Fibroblast of the conjunctiva (primary cell): ENCODE results near the gene COX20.
"Not testable (repeated sequence)": the region's sequence is repeated elsewhere in the genome, so short reads cannot be mapped to it uniquely, and the experiment has no call there.

Experiments used
- DNase-seq: peaks from one replicate; pipeline ENCODE4 v3.0.0-alpha.2; 2010; ENCODE audit warnings: low read depth

COX20 gene

DNA sequence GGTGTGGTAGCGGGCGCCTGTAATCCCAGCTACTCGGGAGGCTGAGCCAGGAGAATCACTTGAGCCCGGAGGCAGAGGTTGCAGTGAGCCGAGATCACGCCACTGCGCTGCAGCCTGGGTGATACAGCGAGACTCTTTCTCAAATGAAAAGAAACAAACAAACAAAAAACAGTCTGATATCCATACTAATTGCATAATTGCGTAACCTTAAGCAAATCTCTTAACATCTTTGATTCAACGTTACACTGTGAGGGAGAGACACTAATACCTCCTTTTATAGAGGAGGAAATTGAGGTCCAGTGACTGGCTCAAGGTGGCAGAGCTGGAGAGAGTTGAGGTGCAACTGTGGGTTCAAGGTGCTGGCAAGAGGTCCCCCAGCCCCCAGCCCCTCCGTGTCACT, 12.6 kb upstream of the COX20 start:
- DNase-seq: no peak

DNA sequence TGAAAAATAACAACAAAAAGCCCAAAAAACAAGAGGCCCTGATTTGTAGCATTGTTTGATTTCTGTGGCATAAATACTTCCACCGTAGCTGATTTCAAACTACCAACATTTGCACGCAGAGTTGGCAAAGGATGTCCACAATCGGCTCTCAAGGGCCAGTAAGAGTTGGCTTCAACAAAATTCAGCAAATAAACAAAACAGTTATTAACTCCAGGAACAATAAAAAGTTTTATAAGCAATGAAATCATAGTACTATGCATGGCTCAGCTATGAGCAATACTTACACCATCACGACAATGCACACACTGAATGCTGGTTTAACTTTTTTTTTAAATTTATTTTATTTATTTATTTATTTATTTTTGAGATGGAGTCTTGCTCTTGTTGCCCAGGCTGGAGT, 8.7 kb upstream of the COX20 start:
- no peak for DNase-seq

DNA sequence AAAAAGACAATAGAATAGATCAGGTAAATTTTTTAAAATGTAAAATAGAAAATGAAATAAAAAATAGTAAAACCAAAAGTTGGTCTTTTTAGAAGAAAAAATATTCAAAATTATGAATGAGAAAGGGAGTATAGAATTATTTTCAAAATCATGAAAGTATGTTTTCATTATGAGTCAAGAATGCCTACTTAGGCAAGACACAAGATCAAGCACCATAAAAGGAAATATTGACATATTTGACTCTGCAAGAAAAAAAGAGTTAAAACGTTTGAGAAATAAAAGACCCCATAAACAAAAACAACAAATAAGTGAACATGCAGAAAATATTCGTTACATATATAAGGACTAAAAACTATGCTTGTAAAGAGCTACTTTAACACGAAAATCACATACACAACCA, 4.8 kb upstream of the COX20 start:
- no peak for DNase-seq

GRCh38 chr1:244833260-244833659, 2.2 kb upstream of the COX20 start:
- DNase-seq: not testable (repeated sequence)

GRCh38 chr1:244833734-244834542, 1.5 kb upstream of the COX20 start:
- DNase-seq: peak; percentile 62

DNA sequence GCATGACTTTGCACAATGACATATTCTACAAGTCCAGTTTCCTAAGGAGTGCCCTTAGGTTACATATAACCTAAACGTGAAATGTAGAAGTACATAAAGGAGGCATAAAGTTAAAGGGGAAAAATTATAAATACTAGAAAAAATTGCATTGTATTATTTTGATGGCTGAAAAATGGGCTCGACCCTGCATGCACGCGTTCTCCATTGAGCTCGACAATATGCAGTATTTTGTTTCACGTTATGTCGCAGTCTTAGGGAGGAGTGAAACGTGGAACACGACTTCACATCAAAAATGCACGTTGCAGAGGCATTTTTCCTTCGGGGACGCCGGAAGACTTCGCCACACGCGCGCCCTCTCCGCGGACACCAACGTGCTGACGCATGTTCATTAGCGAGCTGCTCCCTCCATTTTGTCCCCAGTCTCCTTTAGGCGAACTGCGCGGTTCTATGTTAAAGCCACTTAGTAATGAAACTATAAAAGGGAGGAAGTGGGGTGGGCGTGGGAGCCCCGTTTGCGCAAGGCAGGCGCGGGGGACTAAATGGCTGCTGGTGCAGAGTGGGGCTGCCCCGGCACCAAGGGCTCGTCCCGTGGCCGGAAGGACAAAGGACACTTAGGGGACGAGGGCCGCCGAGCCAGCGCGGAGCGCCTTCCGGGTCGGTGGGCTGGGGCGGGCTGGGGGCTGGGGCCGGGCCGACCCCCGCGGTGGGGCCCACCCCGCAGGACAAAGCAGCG, 749 bp upstream of the COX20 start:
- DNase-seq: peak; percentile 89

GRCh38 chr1:244836135-244836521, 670 bp downstream of the COX20 start:
- no peak for DNase-seq

DNA sequence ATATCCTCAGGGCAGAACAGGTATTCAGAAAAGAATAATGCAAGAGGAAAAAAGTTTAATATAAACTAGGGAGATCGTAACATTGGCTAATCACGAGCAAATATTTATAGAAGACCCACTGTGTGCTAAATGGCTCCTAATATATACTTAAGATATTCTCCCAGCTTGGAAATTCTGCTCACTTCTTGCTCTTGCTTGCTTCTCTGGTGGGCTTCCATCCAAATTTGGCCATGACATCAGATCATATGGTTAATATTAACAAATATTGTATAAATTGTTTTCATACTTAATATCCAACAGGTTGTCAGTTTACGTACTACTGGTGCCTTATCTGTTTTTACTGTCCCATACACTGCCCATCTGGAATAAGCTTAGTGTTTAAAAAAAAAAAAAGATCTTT, 1.1 kb downstream of the COX20 start:
- no peak for DNase-seq

GRCh38 chr1:244837597-244838258, 2.3 kb downstream of the COX20 start:
- DNase-seq: no peak

- DNase-seq: no peak
Measured at GRCh38 chr1:244839656-244840055, 4.2 kb downstream of the COX20 start.

DNA sequence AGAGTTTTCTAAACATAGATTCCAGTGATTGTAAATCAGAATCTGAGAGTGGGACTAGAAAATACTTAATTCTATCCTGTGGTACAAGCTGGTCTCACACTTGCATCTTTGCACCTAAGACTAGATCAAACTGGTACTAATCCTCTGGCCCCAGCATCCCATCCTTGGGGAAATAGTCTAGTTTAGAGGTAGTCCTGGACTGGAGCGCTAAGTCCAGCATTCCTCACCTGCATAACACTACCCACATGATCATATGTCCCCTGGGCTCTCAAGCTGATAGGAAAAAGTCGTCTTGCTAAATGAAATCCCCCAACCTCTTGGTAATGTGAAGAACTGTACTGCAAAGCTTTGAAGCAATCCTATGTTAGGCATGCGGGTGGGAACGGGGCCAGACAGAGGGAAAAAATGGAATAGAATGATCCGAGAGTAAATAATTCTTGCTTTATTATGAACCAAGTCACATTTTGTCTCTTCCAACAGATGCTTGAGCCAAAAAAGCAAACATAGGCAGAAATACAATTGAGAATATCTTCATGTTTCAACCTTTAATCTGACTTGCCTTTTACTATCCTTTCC, 4.8 kb downstream of the COX20 start:
- no peak for DNase-seq

DNA sequence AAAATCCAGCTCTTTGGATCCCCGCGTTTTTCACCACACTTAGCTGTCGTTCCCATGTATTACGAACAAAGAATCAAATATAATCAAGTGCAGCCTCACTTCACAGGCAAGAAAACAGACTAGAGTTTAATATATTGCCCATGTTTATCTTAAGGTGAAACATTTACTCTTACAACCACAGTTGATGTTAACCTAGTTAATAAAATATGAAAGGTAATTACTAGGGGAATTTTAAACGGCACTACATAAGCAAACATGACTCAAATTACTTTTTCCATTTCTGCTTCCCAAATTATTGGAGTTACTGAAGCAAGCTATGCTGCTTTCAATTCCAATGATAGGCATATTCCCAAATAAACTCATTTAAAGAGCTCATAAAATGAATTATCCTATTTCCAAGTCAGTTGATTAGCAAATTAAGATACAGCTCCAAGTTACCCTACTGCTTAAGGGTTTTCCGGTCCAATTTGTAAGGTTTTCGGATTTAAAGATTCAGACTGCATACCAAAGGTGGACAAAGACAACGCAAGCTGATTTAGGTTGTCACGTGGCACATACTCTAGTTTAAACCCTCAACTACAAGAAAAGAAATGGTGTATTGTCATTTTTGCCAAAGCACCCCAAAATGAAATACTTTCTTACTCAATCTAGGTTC, 5.9 kb downstream of the COX20 start:
- DNase-seq: no peak

DNA sequence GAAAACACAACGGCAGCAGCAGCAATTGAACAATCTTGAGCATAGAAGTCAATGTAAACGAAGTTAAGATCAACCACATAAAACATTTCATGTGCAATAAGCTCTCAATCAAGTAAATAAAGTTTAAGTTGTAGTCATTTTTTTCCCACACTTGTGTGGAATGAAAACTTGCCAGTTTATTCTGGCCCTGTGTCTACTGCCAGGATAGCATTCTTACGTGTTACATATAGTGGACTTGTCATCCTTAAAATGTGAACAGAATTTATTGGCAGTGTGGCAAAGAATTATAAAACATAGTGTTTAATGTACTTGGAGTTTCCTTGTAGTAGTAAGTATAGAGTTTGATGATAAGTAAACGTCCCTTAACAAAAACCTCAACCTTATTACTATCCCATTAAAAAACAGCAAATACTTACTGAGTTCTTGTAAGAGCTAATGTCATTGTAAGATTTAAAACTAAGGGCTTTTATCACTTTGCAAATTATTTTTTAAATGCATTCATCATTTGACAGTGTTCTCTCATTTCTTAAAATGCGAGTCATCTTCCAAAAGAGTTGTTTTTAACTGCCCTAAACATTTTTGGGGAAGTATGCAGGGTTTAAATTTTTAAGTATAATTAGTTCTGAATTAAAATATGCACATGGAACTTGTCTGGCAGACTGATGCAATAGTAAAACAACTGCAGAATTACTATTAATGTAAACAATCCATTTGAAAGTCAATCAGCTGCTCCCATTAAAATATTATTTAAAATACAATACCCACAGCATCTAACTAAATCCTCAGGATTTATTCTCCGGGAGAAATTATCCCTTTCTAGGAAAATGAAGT, 7.9 kb downstream of the COX20 start:
- DNase-seq: no peak

DNA sequence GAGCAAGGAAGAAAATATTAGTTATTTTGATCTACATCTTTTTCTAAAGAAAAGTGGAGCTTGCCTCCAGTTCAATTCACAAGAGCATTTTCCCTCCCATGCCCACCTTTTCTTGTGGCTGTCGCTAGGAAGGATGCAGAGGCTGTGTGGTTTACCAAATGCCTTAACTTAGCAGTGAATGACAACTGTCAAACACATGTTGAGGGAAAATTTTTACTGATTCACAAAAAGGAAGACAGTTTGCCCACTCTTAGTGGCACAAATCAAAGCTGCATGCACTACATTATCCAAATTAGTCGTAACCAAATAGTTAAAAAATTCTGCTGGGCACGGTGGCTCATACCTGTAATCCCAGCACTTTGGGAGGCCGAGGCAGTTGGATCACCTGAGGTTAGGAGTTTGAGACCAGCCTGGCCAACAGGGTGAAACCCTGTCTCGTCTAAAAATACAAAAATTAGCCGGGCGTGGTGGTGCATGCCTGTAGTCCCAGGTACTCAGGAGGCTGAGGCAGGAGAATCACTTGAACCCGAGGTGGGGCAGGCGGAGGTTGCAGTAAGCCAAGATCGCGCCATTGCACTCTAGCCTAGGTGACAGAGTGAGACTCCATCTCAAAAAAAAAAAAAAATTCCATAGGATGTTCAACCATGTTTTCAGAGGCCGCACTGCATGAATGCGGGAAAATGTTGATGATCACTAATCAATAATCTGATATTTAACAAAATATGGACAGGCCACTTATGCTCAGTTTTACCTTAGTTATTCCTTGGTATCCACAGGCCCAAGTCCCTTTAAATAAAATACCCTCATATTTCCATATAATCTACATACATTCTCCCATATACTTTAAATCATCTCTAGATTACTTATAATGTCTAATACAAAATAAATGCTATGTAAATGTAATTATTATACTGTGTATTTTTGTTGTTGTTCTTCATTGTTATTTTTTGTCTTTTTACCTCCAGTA, 9.0 kb downstream of the COX20 start:
- no peak for DNase-seq

DNA sequence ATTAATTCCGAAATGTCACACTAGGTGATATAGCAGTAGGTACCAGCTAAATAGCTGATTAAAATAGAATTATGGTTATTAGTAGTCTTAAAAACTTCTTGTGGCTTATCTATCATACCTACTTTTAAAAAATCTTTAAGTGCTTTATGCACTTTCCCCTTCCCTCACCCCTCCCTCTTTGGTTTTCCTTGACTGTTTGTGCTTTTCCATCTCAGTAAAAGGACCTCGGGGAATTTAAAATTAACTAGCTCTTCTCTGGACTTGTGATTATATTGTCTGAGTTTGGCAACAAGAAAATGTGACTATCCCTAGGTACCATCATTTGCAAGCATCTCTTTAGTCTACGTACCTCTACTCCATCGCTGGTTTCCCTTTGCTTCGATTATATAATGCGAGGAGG, 11.2 kb downstream of the COX20 start:
- no peak for DNase-seq

GRCh38 chr1:244849189-244849866, 13.9 kb downstream of the COX20 start:
- DNase-seq: no peak

DNA sequence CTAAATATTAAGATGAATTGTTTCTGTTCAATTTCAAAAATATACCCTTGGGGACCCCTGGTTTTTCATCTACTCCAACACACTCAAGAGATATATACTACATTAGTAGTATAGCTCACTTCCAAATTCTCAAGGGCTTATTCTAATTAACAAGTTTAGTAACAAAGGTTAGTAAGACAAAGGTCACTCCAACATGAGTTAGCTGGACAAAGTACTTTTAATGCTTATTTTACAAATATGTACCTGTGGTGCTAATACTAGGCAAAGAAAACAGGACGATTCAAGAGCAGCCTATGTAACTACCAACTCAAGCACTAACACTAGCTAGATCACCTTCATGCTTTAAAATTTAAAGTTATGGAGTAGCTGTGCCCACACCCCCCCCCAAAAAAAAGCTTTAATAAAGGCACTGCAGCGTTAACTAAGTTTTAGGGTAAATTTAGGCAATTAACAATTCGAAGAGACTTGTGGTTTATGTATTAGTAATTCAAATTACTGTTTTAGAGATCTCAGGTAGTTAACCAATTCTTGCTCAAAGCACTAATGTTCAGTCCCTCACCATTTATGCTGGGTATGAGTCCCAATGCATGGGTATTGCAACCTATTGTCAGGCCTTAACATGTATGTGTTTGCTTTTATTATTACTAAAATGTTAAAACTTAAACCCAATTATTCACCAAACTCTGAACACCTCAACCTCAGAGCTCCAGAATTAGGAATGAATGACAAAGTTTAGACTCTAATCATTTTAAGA, 14.8 kb downstream of the COX20 start:
- no peak for DNase-seq

- no peak for DNase-seq
Measured at GRCh38 chr1:244850896-244851295, 15.4 kb downstream of the COX20 start.
